ENCODE data around the gene MCF2L.
"Not testable (repeated sequence)": the region's sequence is repeated elsewhere in the genome, so short reads cannot be mapped to it uniquely, and the experiment has no call there.

The MCF2L gene

GRCh38 chr13:113095146-113096051 is 126.4 kb downstream of the MCF2L start:
- no peak overlapping the region for H3K4me3 ChIP-seq (ENCODE audit: low read depth in 1 of 5, low read length in 5 of 5)
- no peak overlapping the region for H3K27ac ChIP-seq (ENCODE audit: low read depth, low read length)
- peaks cover 0 to 1% (median 0%) of the 10 kb centered on the region in 5 donors for H3K4me1 ChIP-seq (ENCODE audit: control insufficient read depth in 5 of 5, insufficient read depth in 5 of 5, low read length in 5 of 5)
- no peak overlapping the region for H3K9ac ChIP-seq (ENCODE audit: low read length in 5 of 5)
- H3K36me3 ChIP-seq (ENCODE audit: control insufficient read depth in 5 of 5, insufficient read depth in 5 of 5, low read length in 5 of 5): peaks cover 0 to 42% (median 36%) of the 10 kb centered on the region in 5 donors
- H3K9me3 ChIP-seq (ENCODE audit: control insufficient read depth in 5 of 5, low read length in 5 of 5): no peaks in the 10 kb centered on the region
- H3K27me3 ChIP-seq (ENCODE audit: control insufficient read depth in 5 of 5, insufficient read depth in 4 of 5, low read length in 5 of 5): peaks cover 3 to 31% (median 23%) of the 10 kb centered on the region in 5 donors

GRCh38 chr13:113096052-113096744 is 127.2 kb downstream of the MCF2L start:
- Histone ChIP-seq H3K9ac (ENCODE audit: low read length in 5 of 5) (no peak overlapping the region), H3K4me1 (ENCODE audit: control insufficient read depth in 5 of 5, insufficient read depth in 5 of 5, low read length in 5 of 5) (peaks cover 0 to 1% (median 0%) of the 10 kb centered on the region in 5 donors)

GRCh38 chr13:113096745-113097305 is 127.8 kb downstream of the MCF2L start:
- Histone ChIP-seq H3K4me1 (ENCODE audit: control insufficient read depth in 5 of 5, insufficient read depth in 5 of 5, low read length in 5 of 5) (peaks cover 0 to 1% (median 0%) of the 10 kb centered on the region in 5 donors), H3K9ac (ENCODE audit: low read length in 5 of 5) (no peak overlapping the region), H3K27me3 (ENCODE audit: control insufficient read depth in 5 of 5, insufficient read depth in 4 of 5, low read length in 5 of 5) (peaks cover 3 to 31% (median 23%) of the 10 kb centered on the region in 5 donors), H3K27ac (ENCODE audit: low read depth, low read length) (no peak overlapping the region), H3K9me3 (ENCODE audit: control insufficient read depth in 5 of 5, low read length in 5 of 5) (no peaks in the 10 kb centered on the region), H3K36me3 (ENCODE audit: control insufficient read depth in 5 of 5, insufficient read depth in 5 of 5, low read length in 5 of 5) (peaks cover 0 to 35% (median 29%) of the 10 kb centered on the region in 5 donors), H3K4me3 (ENCODE audit: low read depth in 1 of 5, low read length in 5 of 5) (no peak overlapping the region)

More at GRCh38 chr13:113096052-113096744, 127.2 kb downstream of the MCF2L start:
- no peaks in the 10 kb centered on the region for H3K9me3 ChIP-seq (ENCODE audit: control insufficient read depth in 5 of 5, low read length in 5 of 5)
- H3K27ac ChIP-seq (ENCODE audit: low read depth, low read length): no peak overlapping the region
- peaks cover 0 to 37% (median 32%) of the 10 kb centered on the region in 5 donors for H3K36me3 ChIP-seq (ENCODE audit: control insufficient read depth in 5 of 5, insufficient read depth in 5 of 5, low read length in 5 of 5)
- H3K4me3 ChIP-seq (ENCODE audit: low read depth in 1 of 5, low read length in 5 of 5): no peak overlapping the region
- H3K27me3 ChIP-seq (ENCODE audit: control insufficient read depth in 5 of 5, insufficient read depth in 4 of 5, low read length in 5 of 5): peaks cover 3 to 31% (median 23%) of the 10 kb centered on the region in 5 donors

GRCh38 chr13:113097651-113098050 is 128.6 kb downstream of the MCF2L start:
- Histone ChIP-seq H3K9ac (ENCODE audit: low read length in 5 of 5) (no peak overlapping the region), H3K4me3 (ENCODE audit: low read depth in 1 of 5, low read length in 5 of 5) (no peak overlapping the region), H3K27ac (ENCODE audit: low read depth, low read length) (no peak overlapping the region), H3K9me3 (ENCODE audit: control insufficient read depth in 5 of 5, low read length in 5 of 5) (no peaks in the 10 kb centered on the region), H3K27me3 (ENCODE audit: control insufficient read depth in 5 of 5, insufficient read depth in 4 of 5, low read length in 5 of 5) (peaks cover 3 to 31% (median 23%) of the 10 kb centered on the region in 5 donors), H3K36me3 (ENCODE audit: control insufficient read depth in 5 of 5, insufficient read depth in 5 of 5, low read length in 5 of 5) (peaks cover 0 to 33% (median 23%) of the 10 kb centered on the region in 5 donors), H3K4me1 (ENCODE audit: control insufficient read depth in 5 of 5, insufficient read depth in 5 of 5, low read length in 5 of 5) (peaks cover 0 to 1% (median 0%) of the 10 kb centered on the region in 5 donors)

- no peak overlapping the region for H3K4me3 ChIP-seq (ENCODE audit: low read depth in 1 of 5, low read length in 5 of 5)
- H3K9ac ChIP-seq (ENCODE audit: low read length in 5 of 5): no peak overlapping the region
- H3K27me3 ChIP-seq (ENCODE audit: control insufficient read depth in 5 of 5, insufficient read depth in 4 of 5, low read length in 5 of 5): peaks cover 4 to 31% (median 23%) of the 10 kb centered on the region in 5 donors
- H3K9me3 ChIP-seq (ENCODE audit: control insufficient read depth in 5 of 5, low read length in 5 of 5): no peaks in the 10 kb centered on the region
- peaks cover 0 to 33% (median 23%) of the 10 kb centered on the region in 5 donors for H3K36me3 ChIP-seq (ENCODE audit: control insufficient read depth in 5 of 5, insufficient read depth in 5 of 5, low read length in 5 of 5)
- peaks cover 0 to 1% (median 0%) of the 10 kb centered on the region in 5 donors for H3K4me1 ChIP-seq (ENCODE audit: control insufficient read depth in 5 of 5, insufficient read depth in 5 of 5, low read length in 5 of 5)
- H3K27ac ChIP-seq (ENCODE audit: low read depth, low read length): no peak overlapping the region
Observed at GRCh38 chr13:113098162-113098732, 129.2 kb downstream of the MCF2L start.

- Histone ChIP-seq H3K27me3 (ENCODE audit: control insufficient read depth in 5 of 5, insufficient read depth in 4 of 5, low read length in 5 of 5) (peaks cover 9 to 31% (median 18%) of the 10 kb centered on the region in 5 donors), H3K4me1 (ENCODE audit: control insufficient read depth in 5 of 5, insufficient read depth in 5 of 5, low read length in 5 of 5) (peaks cover 0 to 1% (median 0%) of the 10 kb centered on the region in 5 donors), H3K4me3 (ENCODE audit: low read depth in 1 of 5, low read length in 5 of 5) (no peak overlapping the region), H3K9me3 (ENCODE audit: control insufficient read depth in 5 of 5, low read length in 5 of 5) (no peaks in the 10 kb centered on the region), H3K9ac (ENCODE audit: low read length in 5 of 5) (no peak overlapping the region), H3K27ac (ENCODE audit: low read depth, low read length) (no peak overlapping the region), H3K36me3 (ENCODE audit: control insufficient read depth in 5 of 5, insufficient read depth in 5 of 5, low read length in 5 of 5) (peaks cover 0 to 31% (median 23%) of the 10 kb centered on the region in 5 donors)
Observed at GRCh38 chr13:113099142-113099541, 130.1 kb downstream of the MCF2L start.

- not testable (repeated sequence) for H3K9me3 ChIP-seq (ENCODE audit: control insufficient read depth in 5 of 5, low read length in 5 of 5)
Observed at GRCh38 chr13:113102302-113102701, 133.3 kb downstream of the MCF2L start.

GRCh38 chr13:113102727-113103126 is 133.7 kb downstream of the MCF2L start:
- H3K27ac ChIP-seq (ENCODE audit: low read depth, low read length): no peak overlapping the region
- H3K27me3 ChIP-seq (ENCODE audit: control insufficient read depth in 5 of 5, insufficient read depth in 4 of 5, low read length in 5 of 5): peaks cover 3 to 34% (median 14%) of the 10 kb centered on the region in 5 donors
- H3K36me3 ChIP-seq (ENCODE audit: control insufficient read depth in 5 of 5, insufficient read depth in 5 of 5, low read length in 5 of 5): peaks cover 0 to 9% (median 3%) of the 10 kb centered on the region in 5 donors
- H3K4me3 ChIP-seq (ENCODE audit: low read depth in 1 of 5, low read length in 5 of 5): no peak overlapping the region
- peaks cover 0 to 1% (median 0%) of the 10 kb centered on the region in 5 donors for H3K4me1 ChIP-seq (ENCODE audit: control insufficient read depth in 5 of 5, insufficient read depth in 5 of 5, low read length in 5 of 5)
- no peaks in the 10 kb centered on the region for H3K9me3 ChIP-seq (ENCODE audit: control insufficient read depth in 5 of 5, low read length in 5 of 5)
- H3K9ac ChIP-seq (ENCODE audit: low read length in 5 of 5): no peak overlapping the region

More at GRCh38 chr13:113102302-113102701, 133.3 kb downstream of the MCF2L start:
- H3K9ac ChIP-seq (ENCODE audit: low read length in 5 of 5); H3K4me1 ChIP-seq (ENCODE audit: control insufficient read depth in 5 of 5, insufficient read depth in 5 of 5, low read length in 5 of 5); H3K4me3 ChIP-seq (ENCODE audit: low read depth in 1 of 5, low read length in 5 of 5); H3K27ac ChIP-seq (ENCODE audit: low read depth, low read length): not testable (repeated sequence)
- H3K27me3 ChIP-seq (ENCODE audit: control insufficient read depth in 5 of 5, insufficient read depth in 4 of 5, low read length in 5 of 5): peaks cover 3 to 35% (median 14%) of the 10 kb centered on the region in 5 donors
- peaks cover 0 to 10% (median 3%) of the 10 kb centered on the region in 5 donors for H3K36me3 ChIP-seq (ENCODE audit: control insufficient read depth in 5 of 5, insufficient read depth in 5 of 5, low read length in 5 of 5)

- H3K36me3 ChIP-seq (ENCODE audit: control insufficient read depth in 5 of 5, insufficient read depth in 5 of 5, low read length in 5 of 5): peaks cover 0 to under 1% (median 0%) of the 10 kb centered on the region in 5 donors
- H3K4me3 ChIP-seq (ENCODE audit: low read depth in 1 of 5, low read length in 5 of 5): no peak overlapping the region
- no peak overlapping the region for H3K9ac ChIP-seq (ENCODE audit: low read length in 5 of 5)
- H3K9me3 ChIP-seq (ENCODE audit: control insufficient read depth in 5 of 5, low read length in 5 of 5): no peaks in the 10 kb centered on the region
- H3K27ac ChIP-seq (ENCODE audit: low read depth, low read length): no peak overlapping the region
- peaks cover 3 to 27% (median 11%) of the 10 kb centered on the region in 5 donors for H3K27me3 ChIP-seq (ENCODE audit: control insufficient read depth in 5 of 5, insufficient read depth in 4 of 5, low read length in 5 of 5)
- H3K4me1 ChIP-seq (ENCODE audit: control insufficient read depth in 5 of 5, insufficient read depth in 5 of 5, low read length in 5 of 5): peaks cover 0 to 3% (median 0%) of the 10 kb centered on the region in 5 donors
Observed at GRCh38 chr13:113103646-113104045, 134.6 kb downstream of the MCF2L start.

All from subcutaneous abdominal adipose tissue (tissue), 5 donors.